NCI-H1930 (cell line): Measurements from ENCODE around the gene PRKAA1.
"Not testable (repeated sequence)": the region's sequence is repeated elsewhere in the genome, so short reads cannot be mapped to it uniquely, and the experiment has no call there.

ENCODE experiments used
- DNase-seq, 2 experiments: peaks; one replicate each; lab custom pipeline; 2025; lab: John Stamatoyannopoulos, UW

Gene PRKAA1

DNA sequence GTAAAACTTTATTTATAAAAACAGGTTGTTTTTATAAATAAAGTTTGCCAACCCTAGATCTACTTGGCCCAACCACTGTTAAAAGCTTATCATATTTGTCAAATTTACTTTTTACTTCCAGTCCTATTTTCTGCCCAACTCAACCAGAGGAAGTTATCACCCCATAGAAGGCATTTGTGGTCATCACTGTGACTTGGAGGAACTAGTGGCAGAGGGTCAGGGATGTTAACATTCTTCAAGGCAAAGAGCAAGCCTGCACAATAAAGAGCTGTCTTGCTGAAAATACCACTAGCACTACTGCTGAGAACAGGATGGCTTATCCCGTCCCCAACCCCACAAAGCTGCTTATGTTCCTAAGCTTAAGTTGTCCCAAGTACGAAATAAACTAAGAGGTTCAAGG is 64.7 kb downstream of the PRKAA1 start:
- DNase-seq = no peak

DNA sequence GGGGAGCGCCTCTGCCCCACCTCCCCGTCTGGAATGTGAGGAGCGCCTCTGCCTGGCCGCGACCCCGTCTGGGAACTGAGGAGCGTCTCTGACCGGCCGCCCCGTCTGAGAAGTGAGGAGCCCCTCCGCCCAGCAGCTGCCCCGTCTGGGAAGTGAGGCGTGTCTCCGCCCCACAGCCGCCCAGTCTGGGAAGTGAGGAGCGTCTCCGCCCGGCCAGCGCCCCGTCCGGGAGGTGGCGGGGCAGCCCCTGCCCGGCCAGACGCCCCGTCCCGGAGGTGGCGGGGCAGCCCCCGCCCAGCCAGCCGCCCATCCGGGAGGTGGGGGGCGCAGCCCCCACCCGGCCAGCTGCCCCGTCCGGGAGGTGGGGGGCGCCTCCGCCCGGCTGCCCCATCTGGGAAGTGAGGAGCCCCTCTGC is 75.7 kb downstream of the PRKAA1 start:
- not testable (repeated sequence) for DNase-seq

DNA sequence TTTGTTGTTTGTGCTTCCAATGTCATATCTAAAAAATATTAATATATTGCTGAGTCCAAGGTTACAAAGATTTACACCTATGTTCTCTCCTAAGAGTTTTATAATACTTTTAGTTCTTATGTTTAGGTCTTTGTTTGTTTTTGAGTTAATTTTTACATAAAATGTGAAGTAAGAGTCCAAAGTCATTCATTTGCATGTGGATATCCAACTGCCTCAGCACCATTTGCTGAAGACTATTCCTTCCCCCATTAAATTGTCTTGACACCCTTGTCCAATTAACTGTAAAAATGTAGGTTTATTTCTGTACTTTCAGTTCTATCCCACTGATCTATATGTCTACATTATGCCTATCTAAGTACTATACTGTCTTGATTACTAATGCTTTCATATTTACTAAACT is 78.1 kb downstream of the PRKAA1 start:
- DNase-seq = no peak

DNA sequence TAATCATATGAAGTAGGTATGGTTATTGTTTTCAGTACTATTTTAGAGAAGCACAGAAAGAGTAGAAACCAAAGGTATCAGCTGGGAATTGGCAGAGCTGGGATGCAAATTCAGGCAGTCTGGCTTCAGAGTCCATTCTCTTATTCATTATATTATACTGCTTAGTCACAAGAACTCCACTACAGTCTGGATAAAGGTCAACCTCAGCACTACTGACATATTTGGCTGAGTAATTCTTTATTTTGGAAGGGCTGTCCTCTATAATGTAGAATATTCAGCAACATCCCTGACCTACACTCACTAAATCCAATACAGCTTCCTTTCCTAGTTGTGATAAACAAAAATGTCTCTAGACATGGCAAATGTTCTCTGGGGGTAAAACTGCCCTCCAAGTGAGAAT is 80.9 kb downstream of the PRKAA1 start:
- no peak for DNase-seq

DNA sequence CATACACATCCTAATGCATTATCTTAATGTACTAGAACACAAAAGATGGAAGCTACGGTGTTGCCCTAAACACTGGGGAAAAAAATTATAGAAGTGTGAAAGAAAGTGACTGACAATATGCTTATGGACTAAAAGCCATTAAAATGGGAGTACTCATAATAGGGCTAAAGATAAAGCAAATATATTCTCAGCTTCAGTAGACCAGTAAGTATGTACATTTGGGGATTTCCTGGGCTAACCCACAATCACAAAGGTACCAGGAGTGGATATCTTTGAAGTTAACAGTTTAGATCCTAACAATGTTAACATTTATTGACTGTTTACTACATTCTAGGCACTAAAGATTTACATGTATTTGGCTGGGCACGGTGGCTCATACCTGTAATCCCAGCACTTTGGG is 81.6 kb downstream of the PRKAA1 start:
- no peak for DNase-seq

DNA sequence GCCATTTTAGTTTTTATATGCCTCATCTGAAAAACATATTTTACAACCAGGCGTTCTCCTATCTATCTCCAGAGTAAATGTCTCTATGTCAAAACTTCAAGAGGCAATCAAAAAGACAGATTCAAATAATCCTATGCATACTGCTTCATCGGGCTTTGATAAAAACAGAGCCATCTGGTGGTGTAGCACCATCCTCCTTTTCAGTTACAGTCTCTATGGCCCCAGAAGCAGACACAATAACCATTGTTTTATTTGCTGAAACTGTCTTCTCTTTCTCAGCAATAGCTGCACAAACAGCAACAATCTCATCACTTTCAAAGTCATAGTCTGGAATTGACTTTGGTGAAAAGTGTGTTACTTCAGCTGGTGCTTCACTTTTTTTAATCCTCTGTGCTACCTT is 82.2 kb downstream of the PRKAA1 start:
- no peak for DNase-seq

DNA sequence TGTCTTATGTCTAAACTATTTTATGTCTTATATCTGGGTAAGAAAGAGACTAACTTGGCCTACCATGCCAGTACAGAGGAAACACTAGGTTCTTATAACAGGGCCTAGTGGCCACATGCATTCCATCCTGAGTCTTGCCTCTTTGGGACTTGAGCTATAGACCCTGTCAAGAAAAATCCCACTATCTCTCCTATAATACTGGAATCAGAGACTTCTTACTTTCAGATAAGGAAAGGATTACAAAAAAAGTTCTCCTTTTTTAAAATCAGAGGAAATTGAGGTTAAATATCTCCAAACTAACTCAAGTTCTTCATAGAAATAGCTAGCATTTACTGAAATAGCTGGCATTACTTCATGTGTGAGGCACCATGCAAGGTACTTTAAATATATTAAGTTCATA is 84.2 kb downstream of the PRKAA1 start:
- DNase-seq = no peak

DNA sequence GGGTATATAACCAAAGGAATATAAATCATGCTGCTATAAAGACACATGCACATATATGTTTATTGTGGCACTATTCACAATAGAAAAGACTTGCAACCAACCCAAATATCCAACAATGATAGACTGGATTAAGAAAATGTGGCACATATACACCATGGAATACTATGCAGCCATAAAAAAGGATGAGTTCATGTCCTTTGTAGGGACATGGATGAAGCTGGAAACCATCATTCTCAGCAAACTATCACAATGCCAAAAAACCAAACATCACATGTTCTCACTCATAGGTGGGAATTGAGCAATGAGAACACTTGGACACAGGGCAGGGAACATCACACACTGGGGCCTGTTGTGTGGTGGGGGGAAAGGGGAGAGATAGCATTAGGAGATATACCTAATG is 87.6 kb downstream of the PRKAA1 start:
- not testable (repeated sequence) for DNase-seq
